ENCODE measurements around the gene MPHOSPH8.
A peak's percentile ranks its signal among the peaks of the same experiment; 100 is the strongest.

MPHOSPH8 gene

GRCh38 chr13:19633479-19634255 is at the start of gene MPHOSPH8:
Gene MPHOSPH8 (plus strand): TSS chr13:19633659. CDS start chr13:19633749, 90 bp downstream.
- Histone ChIP-seq H3K9me3 (replicated peaks; ENCODE audit: insufficient read depth, low read length) (no peaks in the 10 kb centered on the region), H3K4me1 (ENCODE audit: low read length) (no peaks in the 10 kb centered on the region), H3F3A (ENCODE audit: insufficient read depth, low read length) (no peaks in the 10 kb centered on the region), H3K36me3 (replicated peaks; ENCODE audit: insufficient read depth, low read length) (no peaks in the 10 kb centered on the region), H3K9ac (ENCODE audit: low read length) (peak within 1 kb of the TSS; percentile 66), H3K27me3 (replicated peaks; ENCODE audit: insufficient read depth, low read length) (no peaks in the 10 kb centered on the region), H3K9me2 (replicated peaks; ENCODE audit: insufficient read depth, low read length) (no peaks in the 10 kb centered on the region), H3K4me2 (ENCODE audit: low read depth, low read length) (peak within 1 kb of the TSS; percentile 64), H3K27ac (ENCODE audit: low read length) (peak within 1 kb of the TSS; percentile 41; the same call in 1 of the 2 replicates), H3K79me2 (ENCODE audit: low read length) (peaks cover 50% of the 10 kb centered on the region), H2AFZ (ENCODE audit: low read length) (peak within 1 kb of the TSS; percentile 70), H4K20me1 (ENCODE audit: insufficient read depth, low read length) (no peaks in the 10 kb centered on the region), H3K4me3 (ENCODE audit: low read length) (peak within 1 kb of the TSS; percentile 64)
- DNase-seq, result peak; percentile 90
- TF ChIP-seq EZH2phosphoT487 (IDR thresholded peaks at IDR 0.05; ENCODE audit: low read length) (no peak), CTCF (IDR thresholded peaks at IDR 0.05; ENCODE audit: low read length) (no peak), EZH2 (optimal IDR thresholded peaks at IDR 0.05; ENCODE audit: low read depth, low read length) (no peak)

GRCh38 chr13:19586904-19587634 is 46.4 kb upstream of the MPHOSPH8 start:
- TF ChIP-seq EZH2phosphoT487 (IDR thresholded peaks at IDR 0.05; ENCODE audit: low read length) (no peak), EZH2 (optimal IDR thresholded peaks at IDR 0.05; ENCODE audit: low read depth, low read length) (no peak), CTCF (IDR thresholded peaks at IDR 0.05; ENCODE audit: low read length) (no peak)
- H3K4me1 ChIP-seq (ENCODE audit: low read length), result no peaks in the 10 kb centered on the region
- peak overlapping the region; percentile 87 for H2AFZ ChIP-seq (ENCODE audit: low read length)
- H3K9me2 ChIP-seq (replicated peaks; ENCODE audit: insufficient read depth, low read length), result no peaks in the 10 kb centered on the region
- no peaks in the 10 kb centered on the region for H3K79me2 ChIP-seq (ENCODE audit: low read length)
- no peaks in the 10 kb centered on the region for H4K20me1 ChIP-seq (ENCODE audit: insufficient read depth, low read length)
- H3K9me3 ChIP-seq (replicated peaks; ENCODE audit: insufficient read depth, low read length), result no peaks in the 10 kb centered on the region
- peak; percentile 74 for DNase-seq
- H3K36me3 ChIP-seq (replicated peaks; ENCODE audit: insufficient read depth, low read length), result no peaks in the 10 kb centered on the region
- H3K27me3 ChIP-seq (replicated peaks; ENCODE audit: insufficient read depth, low read length), result no peaks in the 10 kb centered on the region
- no peaks in the 10 kb centered on the region for H3F3A ChIP-seq (ENCODE audit: insufficient read depth, low read length)
- H3K4me2 ChIP-seq (ENCODE audit: low read depth, low read length), result peak overlapping the region; percentile 66
- H3K27ac ChIP-seq (ENCODE audit: low read length), result peak overlapping the region; percentile 69
- peak overlapping the region; percentile 67 for H3K4me3 ChIP-seq (ENCODE audit: low read length)
- H3K9ac ChIP-seq (ENCODE audit: low read length), result peak overlapping the region; percentile 29; the same call in 1 of the 2 replicates

GRCh38 chr13:19587635-19588300 is 45.7 kb upstream of the MPHOSPH8 start:
- TF ChIP-seq CTCF (IDR thresholded peaks at IDR 0.05; ENCODE audit: low read length) (peak; percentile 63), EZH2phosphoT487 (IDR thresholded peaks at IDR 0.05; ENCODE audit: low read length) (no peak)
- Histone ChIP-seq H3K9ac (ENCODE audit: low read length) (no peak overlapping the region), H3K4me3 (ENCODE audit: low read length) (no peak overlapping the region)

More at GRCh38 chr13:19587635-19588300, 45.7 kb upstream of the MPHOSPH8 start:
- Histone ChIP-seq H3K36me3 (replicated peaks; ENCODE audit: insufficient read depth, low read length) (no peaks in the 10 kb centered on the region), H3K79me2 (ENCODE audit: low read length) (no peaks in the 10 kb centered on the region), H3K9me2 (replicated peaks; ENCODE audit: insufficient read depth, low read length) (no peaks in the 10 kb centered on the region), H3K27ac (ENCODE audit: low read length) (peak overlapping the region; percentile 69; the same call in 1 of the 2 replicates), H3K9me3 (replicated peaks; ENCODE audit: insufficient read depth, low read length) (no peaks in the 10 kb centered on the region), H2AFZ (ENCODE audit: low read length) (peak overlapping the region; percentile 87), H3K4me1 (ENCODE audit: low read length) (no peaks in the 10 kb centered on the region), H3F3A (ENCODE audit: insufficient read depth, low read length) (no peaks in the 10 kb centered on the region), H3K27me3 (replicated peaks; ENCODE audit: insufficient read depth, low read length) (no peaks in the 10 kb centered on the region), H4K20me1 (ENCODE audit: insufficient read depth, low read length) (no peaks in the 10 kb centered on the region), H3K4me2 (ENCODE audit: low read depth, low read length) (peak overlapping the region; percentile 66; the same call in 1 of the 2 replicates)
- peak; percentile 67 for DNase-seq

Measured in MM.1S (cell line).